ENCODE data around the gene TNFAIP8.
"Not testable (repeated sequence)": the region's sequence is repeated elsewhere in the genome, so short reads cannot be mapped to it uniquely, and the experiment has no call there.

The TNFAIP8 gene

GRCh38 chr5:119418606-119419100, 62.8 kb downstream of the TNFAIP8 start:
- no peak overlapping the region for H3K4me3 ChIP-seq (ENCODE audit: low read length)
- H3K27ac ChIP-seq (ENCODE audit: low read length), result no peak overlapping the region
- H3K9me3 ChIP-seq (ENCODE audit: control insufficient read depth, low read depth, low read length), result no peaks in the 10 kb centered on the region
- H3K27me3 ChIP-seq (ENCODE audit: control insufficient read depth, insufficient read depth, low read length), result no peaks in the 10 kb centered on the region
- peaks cover 5% of the 10 kb centered on the region for H3K4me1 ChIP-seq (ENCODE audit: control insufficient read depth, low read depth, low read length)
- no peak overlapping the region for H3K9ac ChIP-seq (ENCODE audit: low read length)
- H3K36me3 ChIP-seq (ENCODE audit: control insufficient read depth, low read depth, low read length), result no peaks in the 10 kb centered on the region

- Histone ChIP-seq H3K27ac (ENCODE audit: low read length) (no peak overlapping the region), H3K4me3 (ENCODE audit: low read length) (no peak overlapping the region), H3K4me1 (ENCODE audit: control insufficient read depth, low read depth, low read length) (peaks cover 5% of the 10 kb centered on the region), H3K9me3 (ENCODE audit: control insufficient read depth, low read depth, low read length) (no peaks in the 10 kb centered on the region), H3K27me3 (ENCODE audit: control insufficient read depth, insufficient read depth, low read length) (no peaks in the 10 kb centered on the region), H3K36me3 (ENCODE audit: control insufficient read depth, low read depth, low read length) (no peaks in the 10 kb centered on the region), H3K9ac (ENCODE audit: low read length) (no peak overlapping the region)
These were observed 64.3 kb downstream of the TNFAIP8 start for GRCh38 chr5:119420169-119420568.

GRCh38 chr5:119426057-119426456, 70.2 kb downstream of the TNFAIP8 start:
- no peaks in the 10 kb centered on the region for H3K9me3 ChIP-seq (ENCODE audit: control insufficient read depth, low read depth, low read length)
- H3K9ac ChIP-seq (ENCODE audit: low read length), result no peak overlapping the region
- H3K4me3 ChIP-seq (ENCODE audit: low read length), result no peak overlapping the region
- H3K4me1 ChIP-seq (ENCODE audit: control insufficient read depth, low read depth, low read length), result no peaks in the 10 kb centered on the region
- no peaks in the 10 kb centered on the region for H3K27me3 ChIP-seq (ENCODE audit: control insufficient read depth, insufficient read depth, low read length)
- H3K36me3 ChIP-seq (ENCODE audit: control insufficient read depth, low read depth, low read length), result no peaks in the 10 kb centered on the region
- no peak overlapping the region for H3K27ac ChIP-seq (ENCODE audit: low read length)

GRCh38 chr5:119427060-119427459, 71.2 kb downstream of the TNFAIP8 start:
- Histone ChIP-seq H3K9ac (ENCODE audit: low read length) (no peak overlapping the region), H3K27ac (ENCODE audit: low read length) (no peak overlapping the region), H3K9me3 (ENCODE audit: control insufficient read depth, low read depth, low read length) (no peaks in the 10 kb centered on the region), H3K36me3 (ENCODE audit: control insufficient read depth, low read depth, low read length) (no peaks in the 10 kb centered on the region), H3K4me1 (ENCODE audit: control insufficient read depth, low read depth, low read length) (no peaks in the 10 kb centered on the region), H3K4me3 (ENCODE audit: low read length) (no peak overlapping the region), H3K27me3 (ENCODE audit: control insufficient read depth, insufficient read depth, low read length) (no peaks in the 10 kb centered on the region)

GRCh38 chr5:119427596-119427995, 71.8 kb downstream of the TNFAIP8 start:
- H3K4me3 ChIP-seq (ENCODE audit: low read length); H3K9ac ChIP-seq (ENCODE audit: low read length); H3K4me1 ChIP-seq (ENCODE audit: control insufficient read depth, low read depth, low read length); H3K27ac ChIP-seq (ENCODE audit: low read length); H3K9me3 ChIP-seq (ENCODE audit: control insufficient read depth, low read depth, low read length); H3K36me3 ChIP-seq (ENCODE audit: control insufficient read depth, low read depth, low read length); H3K27me3 ChIP-seq (ENCODE audit: control insufficient read depth, insufficient read depth, low read length): not testable (repeated sequence)

GRCh38 chr5:119428166-119428565, 72.3 kb downstream of the TNFAIP8 start:
- H3K27ac ChIP-seq (ENCODE audit: low read length); H3K36me3 ChIP-seq (ENCODE audit: control insufficient read depth, low read depth, low read length); H3K4me1 ChIP-seq (ENCODE audit: control insufficient read depth, low read depth, low read length); H3K9me3 ChIP-seq (ENCODE audit: control insufficient read depth, low read depth, low read length); H3K27me3 ChIP-seq (ENCODE audit: control insufficient read depth, insufficient read depth, low read length); H3K4me3 ChIP-seq (ENCODE audit: low read length); H3K9ac ChIP-seq (ENCODE audit: low read length): not testable (repeated sequence)

- not testable (repeated sequence) for H3K9ac ChIP-seq (ENCODE audit: low read length); H3K27me3 ChIP-seq (ENCODE audit: control insufficient read depth, insufficient read depth, low read length); H3K9me3 ChIP-seq (ENCODE audit: control insufficient read depth, low read depth, low read length); H3K4me3 ChIP-seq (ENCODE audit: low read length); H3K4me1 ChIP-seq (ENCODE audit: control insufficient read depth, low read depth, low read length); H3K36me3 ChIP-seq (ENCODE audit: control insufficient read depth, low read depth, low read length); H3K27ac ChIP-seq (ENCODE audit: low read length)
These were observed 72.8 kb downstream of the TNFAIP8 start for GRCh38 chr5:119428574-119428973.

- H3K9me3 ChIP-seq (ENCODE audit: control insufficient read depth, low read depth, low read length); H3K27me3 ChIP-seq (ENCODE audit: control insufficient read depth, insufficient read depth, low read length); H3K27ac ChIP-seq (ENCODE audit: low read length); H3K36me3 ChIP-seq (ENCODE audit: control insufficient read depth, low read depth, low read length); H3K9ac ChIP-seq (ENCODE audit: low read length); H3K4me3 ChIP-seq (ENCODE audit: low read length); H3K4me1 ChIP-seq (ENCODE audit: control insufficient read depth, low read depth, low read length): not testable (repeated sequence)
These were observed 76.9 kb downstream of the TNFAIP8 start for GRCh38 chr5:119432674-119433237.

GRCh38 chr5:119435436-119436132, 79.8 kb downstream of the TNFAIP8 start:
- Histone ChIP-seq H3K4me1 (ENCODE audit: control insufficient read depth, low read depth, low read length) (no peaks in the 10 kb centered on the region), H3K9me3 (ENCODE audit: control insufficient read depth, low read depth, low read length) (no peaks in the 10 kb centered on the region), H3K27ac (ENCODE audit: low read length) (no peak overlapping the region), H3K9ac (ENCODE audit: low read length) (no peak overlapping the region), H3K4me3 (ENCODE audit: low read length) (no peak overlapping the region), H3K36me3 (ENCODE audit: control insufficient read depth, low read depth, low read length) (no peaks in the 10 kb centered on the region), H3K27me3 (ENCODE audit: control insufficient read depth, insufficient read depth, low read length) (no peaks in the 10 kb centered on the region)

GRCh38 chr5:119437785-119438586, 82.2 kb downstream of the TNFAIP8 start:
- H3K36me3 ChIP-seq (ENCODE audit: control insufficient read depth, low read depth, low read length); H3K4me3 ChIP-seq (ENCODE audit: low read length); H3K27me3 ChIP-seq (ENCODE audit: control insufficient read depth, insufficient read depth, low read length); H3K27ac ChIP-seq (ENCODE audit: low read length); H3K9me3 ChIP-seq (ENCODE audit: control insufficient read depth, low read depth, low read length); H3K9ac ChIP-seq (ENCODE audit: low read length); H3K4me1 ChIP-seq (ENCODE audit: control insufficient read depth, low read depth, low read length): not testable (repeated sequence)

GRCh38 chr5:119438587-119438917, 82.7 kb downstream of the TNFAIP8 start:
- not testable (repeated sequence) for H3K27ac ChIP-seq (ENCODE audit: low read length)

More at GRCh38 chr5:119438587-119438917, 82.7 kb downstream of the TNFAIP8 start:
- H3K36me3 ChIP-seq (ENCODE audit: control insufficient read depth, low read depth, low read length); H3K4me3 ChIP-seq (ENCODE audit: low read length); H3K9ac ChIP-seq (ENCODE audit: low read length); H3K9me3 ChIP-seq (ENCODE audit: control insufficient read depth, low read depth, low read length); H3K27me3 ChIP-seq (ENCODE audit: control insufficient read depth, insufficient read depth, low read length); H3K4me1 ChIP-seq (ENCODE audit: control insufficient read depth, low read depth, low read length): not testable (repeated sequence)
